HCT116 (cell line): ENCODE data around the gene BCKDK. TPM values are rescaled to one million over a fixed set of nuclear protein-coding genes. Genes with fewer than 3 reads are reported as not detected.

ENCODE experiments used
- ATAC-seq: fragments of 200-7000 bp; cut with Tn5 transposase; 2 replicates; pipeline ENCODE4 v1.9.1; 2020; ENCODE audit warnings: mild to moderate bottlenecking, moderate library complexity
- BruUV-seq: library from RNA; stranded (reverse); fragments of 400-500 nt; replicated peaks from 2 replicates; lab custom pipeline; 2021; lab: Mats Ljungman, UMichigan
- CTCF ChIA-PET: fragments of 300-600 bp; sonication (Branson Sonifier 250); formaldehyde crosslinking; loops from one replicate; lab custom pipeline; 2021; ENCODE audit warnings: antibody characterized with exemption; lab: Charles Lee
- POLR2A ChIA-PET: fragments of 300-600, 350-600 bp; sonication (Branson Sonifier 250); formaldehyde crosslinking; loops from one replicate; lab custom pipeline; 2021; ENCODE audit warnings: antibody characterized with exemption; lab: Charles Lee
- RAD21 ChIA-PET, 2 experiments: fragments of 300-600 bp; sonication (Branson Sonifier 250); formaldehyde crosslinking; loops; one replicate each; lab custom pipeline; 2023; ENCODE audit warnings: low total read pairs in 2 of 2; ENCODE audit not compliant: uncharacterized antibody in 2 of 2, unreplicated experiment in 2 of 2, low non-redundant PET in 1 of 2; lab: Charles Lee
- DNase-seq: peaks from one replicate; pipeline ENCODE4 v3.0.0-alpha.2; 2010; ENCODE audit warnings: low read depth, low spot score
- H2AFZ ChIP-seq: fragments of 200-600 bp; shearing (Covaris generic), sonication (generic); 2 replicates; pipeline ENCODE4 v1.6.1; 2017; ENCODE audit warnings: low read depth, mixed run types, mixed read lengths, antibody characterized with exemption, low read length; ENCODE audit not compliant: poor library complexity, severe bottlenecking
- H3K27ac ChIP-seq: 2 replicates; pipeline ENCODE4 v1.5.1; 2012; ENCODE audit warnings: low read depth, low read length
- H3K27me3 ChIP-seq: fragments of 200-600 bp; sonication (generic); 2 replicates; pipeline ENCODE4 v1.6.1; 2016; ENCODE audit warnings: mixed run types, low read length, mixed read lengths; ENCODE audit not compliant: insufficient read depth
- H3K36me3 ChIP-seq, 2 experiments: fragments of 200-500 bp in 1 of 2; fragments of 200-600 bp in 1 of 2; sonication (Bioruptor generic) in 1 of 2; sonication (generic) in 1 of 2; 2 replicates each; pipeline versions ENCODE4 v1.5.1 to v1.6.1; 2014 to 2016; ENCODE audit warnings: low read length in 2 of 2, inconsistent platforms in 1 of 2, mixed read lengths in 1 of 2, mixed run types in 1 of 2; ENCODE audit not compliant: insufficient read depth in 2 of 2, control insufficient read depth in 1 of 2
- H3K4me1 ChIP-seq, 2 experiments: fragments of 200-600 bp in 1 of 2; sonication (generic) in 1 of 2; 2 replicates each; pipeline versions ENCODE4 v1.5.1 to v1.6.1; 2012 to 2017; ENCODE audit warnings: low read length in 2 of 2, inconsistent platforms in 1 of 2, mild to moderate bottlenecking in 1 of 2, mixed read lengths in 1 of 2, mixed run types in 1 of 2, moderate library complexity in 1 of 2; ENCODE audit not compliant: insufficient read depth in 2 of 2, control insufficient read depth in 1 of 2
- H3K4me2 ChIP-seq: fragments of 200-600 bp; sonication (generic); 2 replicates; pipeline ENCODE4 v1.6.1; 2017; ENCODE audit warnings: mixed run types, low read length, mixed read lengths
- H3K4me3 ChIP-seq, 2 experiments: fragments of 200-600 bp in 1 of 2; sonication (generic) in 1 of 2; replicated peaks in 1 of 2; 2 replicates each; pipeline ENCODE4 v1.5.1; 2011 to 2016; ENCODE audit warnings: low read length in 2 of 2, control low read depth in 1 of 2, low read depth in 1 of 2, mild to moderate bottlenecking in 1 of 2, mixed read lengths in 1 of 2, mixed run types in 1 of 2
- H3K79me2 ChIP-seq: fragments of 200-600 bp; sonication (generic); 2 replicates; pipeline ENCODE4 v1.6.1; 2017; ENCODE audit warnings: mild to moderate bottlenecking, mixed run types, low read length, moderate library complexity, mixed read lengths; ENCODE audit not compliant: insufficient read depth
- H3K9ac ChIP-seq: fragments of 200-600 bp; sonication (generic); 2 replicates; pipeline ENCODE4 v1.6.1; 2016; ENCODE audit warnings: low read length, mixed read lengths
- H3K9me2 ChIP-seq: fragments of 200-600 bp; sonication (generic), shearing (Covaris generic); 2 replicates; pipeline ENCODE4 v1.6.1; 2017; ENCODE audit warnings: mixed run types, mild to moderate bottlenecking, moderate library complexity; ENCODE audit not compliant: insufficient read depth
- H3K9me3 ChIP-seq, 2 experiments: fragments of 200-500 bp in 1 of 2; fragments of 200-600 bp in 1 of 2; sonication (Bioruptor generic) in 1 of 2; sonication (generic) in 1 of 2; 2 replicates each; pipeline ENCODE4 v1.6.1; 2014 to 2017; ENCODE audit warnings: low read length in 2 of 2, mixed read lengths in 2 of 2, inconsistent platforms in 1 of 2, low read depth in 1 of 2, mild to moderate bottlenecking in 1 of 2, mixed run types in 1 of 2, moderate library complexity in 1 of 2; ENCODE audit not compliant: control insufficient read depth in 1 of 2, insufficient read depth in 1 of 2
- H4K20me1 ChIP-seq: fragments of 200-600 bp; sonication (generic), shearing (Covaris generic); 2 replicates; pipeline ENCODE4 v1.6.1; 2017; ENCODE audit warnings: mixed run types, mild to moderate bottlenecking, moderate library complexity; ENCODE audit not compliant: insufficient read depth
- CBX3 ChIP-seq: IDR thresholded peaks from 2 replicates; pipeline ENCODE4 v1.6.1; 2012; ENCODE audit warnings: low read depth
- CEBPB ChIP-seq: IDR thresholded peaks from 2 replicates; pipeline ENCODE4 v1.6.1; 2012; ENCODE audit warnings: low read depth
- ELF1 ChIP-seq: IDR thresholded peaks from 2 replicates; pipeline ENCODE4 v1.6.1; 2012; ENCODE audit warnings: low read depth, borderline replicate concordance
- EZH2 ChIP-seq: fragments of 200-600 bp; sonication (generic); IDR thresholded peaks from 2 replicates; pipeline ENCODE4 v1.6.1; 2017; ENCODE audit warnings: antibody characterized with exemption, mixed run types
- EZH2phosphoT487 ChIP-seq: fragments of 200-600 bp; IDR thresholded peaks from 2 replicates; pipeline ENCODE4 v1.6.1; 2018; ENCODE audit warnings: antibody characterized with exemption, borderline replicate concordance
- FOSL1 ChIP-seq: IDR thresholded peaks from 2 replicates; pipeline ENCODE4 v1.6.1; 2012; ENCODE audit warnings: low read depth
- JUND ChIP-seq: IDR thresholded peaks from 2 replicates; pipeline ENCODE4 v1.6.1; 2012
- POLR2AphosphoS5 ChIP-seq: IDR thresholded peaks from 2 replicates; pipeline ENCODE4 v1.6.1; 2011; ENCODE audit warnings: mild to moderate bottlenecking, low read depth, low read length, moderate library complexity
- SP1 ChIP-seq: IDR thresholded peaks from 2 replicates; pipeline ENCODE4 v1.6.1; 2012; ENCODE audit warnings: low read depth
- SRF ChIP-seq: IDR thresholded peaks from 2 replicates; pipeline ENCODE4 v1.6.1; 2012; ENCODE audit warnings: low read depth
- ZFX ChIP-seq: fragments of 450-650 bp; IDR thresholded peaks from 2 replicates; pipeline ENCODE4 v1.6.1; 2017
- intact Hi-C: fragments of 100-400 bp; cut with micrococcal nuclease; formaldehyde crosslinking; loops from 2 replicates; pipeline ENCODE4 v1.10.0; 2022
- total RNA-seq: library from RNA; stranded (reverse); gene quantifications from one replicate; pipeline ENCODE4 v1.2.1, GENCODE V29; 2021; ENCODE audit not compliant: unreplicated experiment
- TF ChIP-seq, protein P1 (sequence below): IDR thresholded peaks from 2 replicates; pipeline ENCODE4 v1.6.1; 2012
- TF ChIP-seq, protein P2 (sequence below): IDR thresholded peaks from 2 replicates; pipeline ENCODE4 v1.6.1; 2012; ENCODE audit warnings: low read depth
- TF ChIP-seq, protein P3 (sequence below): IDR thresholded peaks from 2 replicates; pipeline ENCODE4 v1.6.1; 2011; ENCODE audit warnings: mild to moderate bottlenecking, low read length, moderate library complexity; ENCODE audit not compliant: insufficient replicate concordance; ENCODE audit errors: extremely low read depth

BCKDK gene
- total RNA-seq, 1 experiment from 2014 or later = 60.7 TPM

DNA sequence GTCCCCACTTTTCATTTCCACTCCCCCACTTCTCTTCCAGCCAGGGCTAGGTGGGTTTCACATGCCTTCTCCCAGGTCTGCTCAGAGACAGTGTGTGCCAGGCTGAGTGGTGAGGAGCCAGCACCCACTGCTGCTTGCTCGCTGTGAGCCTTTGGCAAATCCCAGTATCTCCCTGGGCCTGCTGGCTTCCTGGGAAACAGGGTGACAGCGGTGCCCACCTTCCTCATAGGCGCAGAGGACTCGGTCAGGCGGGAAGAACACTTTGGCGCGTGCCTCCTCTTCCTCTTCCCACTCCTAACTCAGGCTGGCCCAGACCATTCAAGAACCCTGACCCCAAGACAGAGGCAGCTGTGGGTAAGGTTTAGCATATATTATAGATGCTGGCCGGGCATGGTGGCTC is 19.0 kb upstream of the BCKDK start:
- RAD21 ChIA-PET = no interaction called here
- Histone ChIP-seq H2AFZ (no peak overlapping the region), H3K27me3 (no peaks in the 10 kb centered on the region), H3K79me2 (peaks cover 34% of the 10 kb centered on the region), H3K27ac (no peak overlapping the region), H3K9ac (no peak overlapping the region), H3K9me2 (no peaks in the 10 kb centered on the region), H4K20me1 (no peaks in the 10 kb centered on the region), H3K36me3 (peaks cover 0 to 8% of the 10 kb centered on the region in 2 experiments; a peak in 3 of 4 replicates), H3K9me3 (no peaks in the 10 kb centered on the region)
- DNase-seq (no peak), ATAC-seq (no peak)
- POLR2A ChIA-PET = no interaction called here
- intact Hi-C loops = no loop called here
- no TSS peak for BruUV-seq
- TF ChIP-seq ELF1 (no peak), SRF (no peak), JUND (no peak)
- TF ChIP-seq, all 23 proteins: peak for 0
- H3K4me1 ChIP-seq = peaks cover 5 to 12% of the 10 kb centered on the region in 2 experiments; a peak in 3 of 4 replicates
- H3K4me3 ChIP-seq = no peak overlapping the region
- CTCF ChIA-PET = no interaction called here
- no peak overlapping the region for H3K4me2 ChIP-seq

- H3K4me2 ChIP-seq = no peak overlapping the region
- H2AFZ ChIP-seq = no peak overlapping the region
- H3K9ac ChIP-seq = no peak overlapping the region
- no peaks in the 10 kb centered on the region for H3K9me3 ChIP-seq
- DNase-seq (no peak), ATAC-seq (no peak)
- peaks cover 9 to 19% of the 10 kb centered on the region in 2 experiments for H3K4me1 ChIP-seq
- intact Hi-C loops = loop anchor here (5.0 to 10.0 kb wide), 2 partner anchors 93 to 136 kb away; partner anchors contain the start of gene SETD1A
- no peaks in the 10 kb centered on the region for H3K9me2 ChIP-seq
- no TSS peak for BruUV-seq
- POLR2A ChIA-PET = no interaction called here
- no peak overlapping the region for H3K4me3 ChIP-seq
- RAD21 ChIA-PET = no interaction called here
- no peaks in the 10 kb centered on the region for H3K27me3 ChIP-seq
- H4K20me1 ChIP-seq = no peaks in the 10 kb centered on the region
- H3K79me2 ChIP-seq = peaks cover 36% of the 10 kb centered on the region
- peaks cover 0 to 8% of the 10 kb centered on the region in 2 experiments; a peak in 3 of 4 replicates for H3K36me3 ChIP-seq
- no peak overlapping the region for H3K27ac ChIP-seq
- CTCF ChIA-PET = no interaction called here
- TF ChIP-seq FOSL1 = no peak
- TF ChIP-seq, protein P1, sequence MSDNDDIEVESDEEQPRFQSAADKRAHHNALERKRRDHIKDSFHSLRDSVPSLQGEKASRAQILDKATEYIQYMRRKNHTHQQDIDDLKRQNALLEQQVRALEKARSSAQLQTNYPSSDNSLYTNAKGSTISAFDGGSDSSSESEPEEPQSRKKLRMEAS = no peak
- TF ChIP-seq, protein P2, sequence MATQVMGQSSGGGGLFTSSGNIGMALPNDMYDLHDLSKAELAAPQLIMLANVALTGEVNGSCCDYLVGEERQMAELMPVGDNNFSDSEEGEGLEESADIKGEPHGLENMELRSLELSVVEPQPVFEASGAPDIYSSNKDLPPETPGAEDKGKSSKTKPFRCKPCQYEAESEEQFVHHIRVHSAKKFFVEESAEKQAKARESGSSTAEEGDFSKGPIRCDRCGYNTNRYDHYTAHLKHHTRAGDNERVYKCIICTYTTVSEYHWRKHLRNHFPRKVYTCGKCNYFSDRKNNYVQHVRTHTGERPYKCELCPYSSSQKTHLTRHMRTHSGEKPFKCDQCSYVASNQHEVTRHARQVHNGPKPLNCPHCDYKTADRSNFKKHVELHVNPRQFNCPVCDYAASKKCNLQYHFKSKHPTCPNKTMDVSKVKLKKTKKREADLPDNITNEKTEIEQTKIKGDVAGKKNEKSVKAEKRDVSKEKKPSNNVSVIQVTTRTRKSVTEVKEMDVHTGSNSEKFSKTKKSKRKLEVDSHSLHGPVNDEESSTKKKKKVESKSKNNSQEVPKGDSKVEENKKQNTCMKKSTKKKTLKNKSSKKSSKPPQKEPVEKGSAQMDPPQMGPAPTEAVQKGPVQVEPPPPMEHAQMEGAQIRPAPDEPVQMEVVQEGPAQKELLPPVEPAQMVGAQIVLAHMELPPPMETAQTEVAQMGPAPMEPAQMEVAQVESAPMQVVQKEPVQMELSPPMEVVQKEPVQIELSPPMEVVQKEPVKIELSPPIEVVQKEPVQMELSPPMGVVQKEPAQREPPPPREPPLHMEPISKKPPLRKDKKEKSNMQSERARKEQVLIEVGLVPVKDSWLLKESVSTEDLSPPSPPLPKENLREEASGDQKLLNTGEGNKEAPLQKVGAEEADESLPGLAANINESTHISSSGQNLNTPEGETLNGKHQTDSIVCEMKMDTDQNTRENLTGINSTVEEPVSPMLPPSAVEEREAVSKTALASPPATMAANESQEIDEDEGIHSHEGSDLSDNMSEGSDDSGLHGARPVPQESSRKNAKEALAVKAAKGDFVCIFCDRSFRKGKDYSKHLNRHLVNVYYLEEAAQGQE = no peak
- no peak for TF ChIP-seq EZH2phosphoT487
- TF ChIP-seq ZFX = no peak
- TF ChIP-seq POLR2AphosphoS5 = no peak
- no peak for TF ChIP-seq ELF1
- TF ChIP-seq, protein P3, sequence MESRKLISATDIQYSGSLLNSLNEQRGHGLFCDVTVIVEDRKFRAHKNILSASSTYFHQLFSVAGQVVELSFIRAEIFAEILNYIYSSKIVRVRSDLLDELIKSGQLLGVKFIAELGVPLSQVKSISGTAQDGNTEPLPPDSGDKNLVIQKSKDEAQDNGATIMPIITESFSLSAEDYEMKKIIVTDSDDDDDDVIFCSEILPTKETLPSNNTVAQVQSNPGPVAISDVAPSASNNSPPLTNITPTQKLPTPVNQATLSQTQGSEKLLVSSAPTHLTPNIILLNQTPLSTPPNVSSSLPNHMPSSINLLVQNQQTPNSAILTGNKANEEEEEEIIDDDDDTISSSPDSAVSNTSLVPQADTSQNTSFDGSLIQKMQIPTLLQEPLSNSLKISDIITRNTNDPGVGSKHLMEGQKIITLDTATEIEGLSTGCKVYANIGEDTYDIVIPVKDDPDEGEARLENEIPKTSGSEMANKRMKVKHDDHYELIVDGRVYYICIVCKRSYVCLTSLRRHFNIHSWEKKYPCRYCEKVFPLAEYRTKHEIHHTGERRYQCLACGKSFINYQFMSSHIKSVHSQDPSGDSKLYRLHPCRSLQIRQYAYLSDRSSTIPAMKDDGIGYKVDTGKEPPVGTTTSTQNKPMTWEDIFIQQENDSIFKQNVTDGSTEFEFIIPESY = no peak
- TF ChIP-seq CEBPB = no peak
- no peak for TF ChIP-seq CBX3
- TF ChIP-seq EZH2 = no peak
- TF ChIP-seq JUND = no peak
- no peak for TF ChIP-seq SP1
Measured at GRCh38 chr16:31090540-31090939, 17.6 kb upstream of the BCKDK start.
